Stimulated activated CD4-positive, alpha-beta T cell treated with anti-CD3 and anti-CD28 coated beads, Interleukin-15, amount 100 ng/mL, for 1 hour (primary cell): ENCODE measurements around the gene ADCY5.
"Not testable (repeated sequence)": the region's sequence is repeated elsewhere in the genome, so short reads cannot be mapped to it uniquely, and the experiment has no call there.

ENCODE experiments used
- DNase-seq, 2 donors: peaks; one replicate each; pipeline ENCODE4 v3.0.0-alpha.2; 2020; ENCODE audit warnings: low read depth in 1 of 2, low spot score in 1 of 2

The ADCY5 gene

GRCh38 chr3:123448536-123449101 is at the start of gene ADCY5:
Gene ADCY5, minus strand, starts transcription at chr3:123449090. Its CDS starts 545 bp downstream, at chr3:123448545.
- DNase-seq = no peak

GRCh38 chr3:123493912-123494311 is 45.0 kb upstream of the ADCY5 start:
- DNase-seq = no peak

- DNase-seq = no peak
Measured at GRCh38 chr3:123491966-123492587, 43.2 kb upstream of the ADCY5 start.

DNA sequence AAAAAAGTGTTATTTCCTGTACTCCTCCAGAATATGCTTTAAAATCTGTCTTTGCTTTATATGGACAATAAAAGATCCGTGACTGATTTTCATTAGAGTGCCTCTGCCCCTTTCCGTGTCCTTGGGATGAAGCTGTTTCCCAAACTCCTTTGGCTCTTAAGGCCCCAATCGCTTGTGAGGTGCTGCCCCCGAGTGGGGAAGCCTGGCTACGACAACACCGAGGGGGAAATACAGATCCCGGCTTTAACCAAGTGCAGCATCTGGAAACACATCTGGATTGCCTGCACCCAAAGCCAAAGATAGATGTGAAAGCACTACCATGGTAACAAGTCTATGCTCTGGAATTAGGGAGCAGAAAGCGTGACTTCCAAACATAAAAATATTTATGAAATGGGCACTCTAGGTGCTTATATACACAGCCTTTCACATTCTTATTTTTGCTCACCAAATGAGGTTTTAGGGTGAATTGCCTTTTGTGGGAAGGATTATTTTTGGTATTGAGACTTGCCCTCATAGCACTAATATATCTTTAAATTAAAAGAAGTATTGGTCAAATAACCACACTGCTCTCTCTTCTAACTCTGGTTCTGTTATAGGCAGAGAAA is 40.6 kb upstream of the ADCY5 start:
- DNase-seq = peak in 1 of 2 donors; percentile 22

DNA sequence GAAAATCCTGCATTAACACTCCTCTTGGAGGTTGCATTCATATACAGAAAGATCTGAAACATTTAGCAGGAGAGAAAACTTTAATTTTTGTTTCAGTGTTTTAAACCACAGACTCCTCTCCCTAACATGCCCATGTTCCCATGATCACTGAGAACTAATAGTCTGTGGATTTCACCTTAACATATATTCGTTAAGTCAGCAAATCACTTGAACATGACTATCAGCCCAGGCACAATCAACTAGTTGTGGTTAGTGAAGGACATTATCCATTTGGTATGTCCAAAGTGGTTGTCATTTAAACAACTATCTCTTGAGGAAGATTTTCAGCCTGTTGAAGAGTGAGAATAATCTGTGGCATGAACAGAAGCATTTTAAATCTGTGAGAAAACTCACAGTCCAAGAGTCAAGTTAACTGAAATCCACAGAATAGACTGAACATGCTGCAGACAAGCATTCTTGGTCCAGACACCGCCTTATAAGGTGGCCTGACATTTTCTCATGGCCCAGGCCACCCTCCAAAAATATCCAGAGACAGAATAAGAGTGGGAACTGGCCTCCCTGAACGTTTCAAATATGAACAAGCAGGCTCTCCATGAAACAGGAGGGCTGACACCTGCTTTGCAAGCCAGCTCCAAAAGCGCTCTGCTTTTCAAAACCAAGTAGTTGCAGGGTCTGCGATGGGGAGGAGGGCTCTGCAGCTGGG is 39.9 kb upstream of the ADCY5 start:
- DNase-seq = no peak

- DNase-seq = not testable (repeated sequence)
Measured at GRCh38 chr3:123487063-123487462, 38.2 kb upstream of the ADCY5 start.

GRCh38 chr3:123486460-123486859 is 37.6 kb upstream of the ADCY5 start:
- no peak for DNase-seq

- no peak for DNase-seq
Measured at GRCh38 chr3:123485551-123485950, 36.7 kb upstream of the ADCY5 start.

- no peak for DNase-seq
Measured at GRCh38 chr3:123483146-123483545, 34.3 kb upstream of the ADCY5 start.

DNA sequence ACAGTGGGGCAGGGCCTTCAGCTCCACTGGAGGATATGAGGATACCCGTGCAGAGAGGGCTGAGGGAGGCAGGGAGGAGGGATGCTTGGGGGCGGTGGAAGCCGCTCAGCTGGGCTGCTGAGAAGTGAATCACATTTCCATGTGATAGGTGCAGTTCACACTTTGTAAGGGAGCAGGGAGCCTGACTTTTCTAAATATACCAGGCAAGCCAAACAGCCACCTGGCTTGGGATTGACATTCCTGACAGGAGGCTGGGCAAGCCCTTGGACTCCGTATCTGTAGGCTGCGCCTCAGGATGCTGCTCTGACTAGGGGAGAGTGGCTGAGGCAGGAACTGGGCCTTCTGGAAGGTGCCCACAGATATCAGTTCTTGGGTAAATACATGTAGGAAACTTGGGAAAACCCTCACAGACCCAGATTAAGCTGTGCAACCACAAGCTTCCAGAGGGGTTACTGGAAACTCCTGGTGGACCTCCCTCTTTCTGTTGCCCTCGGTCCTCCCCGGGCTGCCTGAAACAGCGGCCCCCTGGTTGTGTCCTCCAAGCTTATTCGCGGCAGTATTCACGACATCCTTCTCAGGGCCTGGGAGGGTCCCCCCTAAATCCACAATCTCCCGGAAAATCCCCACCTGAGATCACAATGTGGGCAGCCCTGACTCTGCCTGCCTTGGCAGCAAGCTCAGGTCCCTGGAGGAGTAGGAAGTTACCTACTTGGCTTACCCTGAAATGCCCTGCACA is 33.0 kb upstream of the ADCY5 start:
- no peak for DNase-seq

DNA sequence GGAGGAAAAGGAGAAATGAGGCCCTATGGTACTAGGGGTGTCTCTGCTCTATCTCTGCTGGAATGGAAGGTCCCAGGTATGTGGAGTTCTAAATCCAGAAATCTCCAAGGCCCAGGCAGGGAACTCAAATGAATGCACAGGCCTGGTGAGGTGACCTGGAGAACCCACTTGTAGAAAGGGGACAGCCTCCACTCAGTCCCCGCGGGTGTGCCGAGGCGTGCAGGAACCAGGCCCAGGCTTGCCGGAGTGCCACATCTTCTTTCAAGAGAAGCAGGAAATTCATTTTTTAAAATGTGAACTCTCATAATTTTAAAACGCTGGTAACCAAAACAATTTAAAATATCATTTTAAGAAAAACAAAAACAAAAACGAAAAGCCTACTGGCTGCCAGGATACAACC is 32.2 kb upstream of the ADCY5 start:
- no peak for DNase-seq

DNA sequence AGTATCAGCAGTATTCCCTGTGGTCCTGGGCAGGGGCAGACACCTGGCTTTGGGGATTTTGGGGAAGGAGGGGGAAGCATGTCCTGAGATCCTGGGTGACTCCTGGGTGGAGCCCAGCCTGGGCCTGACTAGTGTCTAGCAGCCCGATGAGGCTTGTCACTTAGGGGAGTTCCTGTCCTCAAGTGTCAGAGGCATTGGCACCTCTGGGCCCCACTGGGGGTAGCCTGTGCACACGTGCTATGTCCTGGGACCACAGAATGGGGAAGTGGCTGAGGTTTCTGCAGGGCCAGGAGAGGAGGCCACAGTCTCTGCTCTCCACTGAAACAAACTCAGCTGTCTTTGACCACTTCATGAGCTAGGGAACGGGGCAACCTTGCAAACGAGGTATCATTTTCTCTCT is 31.5 kb upstream of the ADCY5 start:
- DNase-seq = no peak

DNA sequence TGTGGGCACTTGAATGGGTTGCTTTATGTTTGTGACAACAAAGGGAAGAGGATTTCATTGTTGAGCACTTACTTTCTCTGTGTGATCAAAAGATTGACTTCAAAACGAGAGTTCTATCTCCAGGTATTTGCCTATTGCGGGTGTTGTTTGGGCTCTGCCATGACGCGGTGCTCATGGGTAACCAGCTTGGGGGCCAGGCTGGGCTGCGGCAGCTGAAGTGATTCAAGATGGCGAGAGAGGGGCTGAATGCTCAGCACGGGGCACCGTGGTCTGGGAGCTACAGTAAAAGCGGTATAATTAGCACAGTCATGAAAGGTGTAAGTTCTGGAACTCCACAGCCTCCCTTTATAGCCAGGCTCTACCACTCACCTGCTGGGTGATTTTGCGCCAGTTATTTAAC is 31.0 kb upstream of the ADCY5 start:
- DNase-seq = no peak

- no peak for DNase-seq
Measured at GRCh38 chr3:123478314-123478713, 29.4 kb upstream of the ADCY5 start.

GRCh38 chr3:123476967-123477750 is 28.3 kb upstream of the ADCY5 start:
- no peak for DNase-seq

- no peak for DNase-seq
Measured at GRCh38 chr3:123475786-123476185, 26.9 kb upstream of the ADCY5 start.

- no peak for DNase-seq
Measured at GRCh38 chr3:123471106-123471505, 22.2 kb upstream of the ADCY5 start.

GRCh38 chr3:123469323-123469995 is 20.6 kb upstream of the ADCY5 start:
- no peak for DNase-seq

GRCh38 chr3:123467046-123467445 is 18.2 kb upstream of the ADCY5 start:
- DNase-seq = no peak

GRCh38 chr3:123464211-123464610 is 15.3 kb upstream of the ADCY5 start:
- DNase-seq = no peak
